HG02981 (cell line): ENCODE measurements around the gene MINDY3.
"Not testable (repeated sequence)": the region's sequence is repeated elsewhere in the genome, so short reads cannot be mapped to it uniquely, and the experiment has no call there.

ENCODE experiments used
- ATAC-seq: cut with Tn5 transposase; IDR thresholded peaks from one replicate; pipeline ENCODE4 v1.9.1; 2021; ENCODE audit warnings: mild to moderate bottlenecking, moderate library complexity; ENCODE audit not compliant: unreplicated experiment

The MINDY3 gene

DNA sequence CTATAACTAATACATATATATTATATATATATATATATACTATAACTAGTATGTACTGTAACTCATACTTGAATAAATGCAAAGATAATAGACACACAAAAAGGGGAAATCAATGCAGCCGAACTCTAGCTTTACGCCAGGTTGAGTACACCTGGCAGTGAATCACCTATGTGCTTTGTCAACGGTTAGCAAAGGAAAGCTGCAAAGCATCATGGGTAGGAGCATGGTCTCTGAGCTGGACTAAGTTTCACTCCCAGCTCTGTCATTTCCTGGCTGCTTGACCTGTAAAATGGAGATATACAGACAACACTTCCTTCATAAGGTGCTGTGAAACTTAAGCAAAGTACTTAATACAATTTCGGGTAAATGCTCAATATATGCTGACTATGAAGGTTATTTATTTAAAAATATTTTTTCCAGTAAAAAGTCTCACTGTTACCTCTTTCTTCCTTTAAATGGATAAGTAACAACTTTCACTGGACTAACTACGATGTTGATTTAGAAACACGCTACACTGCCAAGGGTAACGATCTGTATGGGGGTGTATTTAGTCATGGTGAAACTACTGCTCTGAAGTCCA is 78.8 kb downstream of the MINDY3 start:
- ATAC-seq = no peak

DNA sequence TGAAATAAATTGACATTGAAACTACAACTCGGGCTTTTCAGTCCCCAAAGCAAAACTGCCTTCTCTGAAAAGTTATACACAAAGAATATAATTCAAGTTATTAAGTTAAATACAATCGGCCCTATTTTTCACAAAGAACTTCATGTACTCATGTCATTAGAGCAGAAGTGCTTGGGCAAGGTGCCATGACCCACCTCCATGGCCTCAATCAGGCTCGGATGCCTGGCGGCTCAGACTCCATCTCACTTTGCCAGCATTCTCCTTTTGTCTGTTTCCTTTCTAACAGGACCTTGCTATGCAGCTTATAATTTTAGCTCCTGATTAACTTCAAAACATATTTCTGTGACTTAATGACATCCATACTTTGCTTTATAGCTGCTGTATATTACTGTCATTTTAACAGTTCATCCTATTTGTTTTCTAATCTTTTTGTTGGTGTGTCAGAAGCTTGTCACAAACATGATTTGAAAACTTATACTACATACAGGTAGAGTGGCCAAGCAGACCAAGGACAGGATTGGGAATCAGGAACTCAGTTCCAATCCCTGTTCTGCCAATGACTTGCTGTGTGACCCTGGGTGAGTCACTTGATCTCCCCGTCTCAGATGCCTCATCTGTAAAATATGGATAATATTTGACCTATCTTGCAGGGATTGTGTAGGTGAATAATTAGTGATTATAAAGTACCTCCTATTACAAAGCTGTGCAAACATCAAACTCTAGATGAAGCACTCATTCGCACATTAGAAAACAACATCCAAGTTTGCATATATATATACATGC is 79.8 kb downstream of the MINDY3 start:
- ATAC-seq = no peak

GRCh38 chr10:15775513-15775912 is 84.8 kb downstream of the MINDY3 start:
- ATAC-seq = no peak

- not testable (repeated sequence) for ATAC-seq
These were observed 85.8 kb downstream of the MINDY3 start for GRCh38 chr10:15774534-15774933.

DNA sequence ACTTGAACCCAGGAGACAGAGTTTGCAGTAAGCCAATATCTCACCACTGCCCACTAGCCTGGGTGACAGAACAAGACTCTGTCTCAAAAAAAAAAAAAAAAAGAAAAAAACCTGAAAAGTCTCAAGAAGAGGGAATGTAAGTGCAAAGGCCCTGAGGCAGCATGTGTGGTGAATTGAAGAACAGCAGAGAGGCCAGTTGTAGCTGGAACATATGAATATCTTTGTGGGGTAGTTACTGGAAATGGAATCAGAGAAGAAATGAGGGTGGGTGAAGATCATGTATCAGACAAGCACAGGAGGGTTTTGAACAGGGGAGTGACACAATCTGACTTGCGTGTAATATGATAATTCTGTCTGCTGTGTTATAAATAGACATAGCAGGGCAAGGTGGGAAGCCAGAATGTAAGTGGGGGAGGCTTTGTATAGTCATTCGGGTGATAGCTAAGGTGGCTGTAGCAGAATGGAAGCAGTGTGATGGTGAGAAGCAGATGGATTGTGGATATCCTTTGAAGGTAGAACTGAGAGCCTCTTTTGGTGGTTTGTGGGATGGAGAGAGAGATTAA is 95.3 kb downstream of the MINDY3 start:
- ATAC-seq = no peak

- no peak for ATAC-seq
These were observed 97.3 kb downstream of the MINDY3 start for GRCh38 chr10:15763006-15763405.

GRCh38 chr10:15762239-15762638 is 98.1 kb downstream of the MINDY3 start:
- not testable (repeated sequence) for ATAC-seq

GRCh38 chr10:15761224-15761623 is 99.1 kb downstream of the MINDY3 start:
- not testable (repeated sequence) for ATAC-seq

- no peak for ATAC-seq
These were observed 99.6 kb downstream of the MINDY3 start for GRCh38 chr10:15760681-15761080.

DNA sequence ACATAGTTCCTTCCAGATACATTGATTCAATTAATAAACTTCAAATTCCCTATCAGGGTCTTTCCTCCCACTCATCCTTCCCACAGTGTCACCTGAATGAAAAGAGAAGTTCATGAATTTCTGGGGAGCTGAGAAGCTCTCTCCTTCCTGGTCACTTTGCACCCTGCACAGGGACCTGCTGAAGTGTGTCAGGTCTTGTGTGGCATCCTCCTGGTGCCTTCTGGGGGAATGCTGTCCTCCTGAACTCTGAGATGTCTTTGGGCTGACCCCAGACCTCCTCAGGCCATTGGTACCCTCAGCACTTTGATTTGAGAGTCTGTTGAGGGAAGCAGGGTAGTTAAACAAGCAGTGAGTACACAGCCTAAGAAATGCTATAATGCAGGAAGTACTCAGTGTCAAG is 101.0 kb downstream of the MINDY3 start:
- ATAC-seq = no peak

DNA sequence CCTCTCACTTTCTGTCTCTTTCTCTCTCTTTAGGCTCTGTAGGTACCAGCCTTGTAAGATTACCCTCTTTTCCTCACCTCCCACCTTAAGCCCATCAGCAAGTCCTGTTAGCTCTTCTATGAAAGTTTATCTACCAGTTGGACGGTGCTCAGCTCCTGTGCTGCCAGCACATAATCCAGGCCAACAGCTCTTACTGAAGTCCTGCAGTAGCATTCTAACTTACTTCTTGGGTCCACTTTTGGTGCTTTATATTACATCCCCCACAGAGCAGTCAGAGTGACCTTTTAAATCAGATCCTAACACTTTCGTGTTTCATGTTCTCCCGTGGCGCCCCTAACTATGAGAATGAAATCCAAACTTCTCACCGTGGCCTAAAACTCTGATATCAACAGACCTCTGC is 101.7 kb downstream of the MINDY3 start:
- ATAC-seq = no peak

- no peak for ATAC-seq
These were observed 105.4 kb downstream of the MINDY3 start for GRCh38 chr10:15754937-15755336.

- no peak for ATAC-seq
These were observed 109.3 kb downstream of the MINDY3 start for GRCh38 chr10:15751046-15751445.

GRCh38 chr10:15748126-15748525 is 112.2 kb downstream of the MINDY3 start:
- ATAC-seq = no peak

DNA sequence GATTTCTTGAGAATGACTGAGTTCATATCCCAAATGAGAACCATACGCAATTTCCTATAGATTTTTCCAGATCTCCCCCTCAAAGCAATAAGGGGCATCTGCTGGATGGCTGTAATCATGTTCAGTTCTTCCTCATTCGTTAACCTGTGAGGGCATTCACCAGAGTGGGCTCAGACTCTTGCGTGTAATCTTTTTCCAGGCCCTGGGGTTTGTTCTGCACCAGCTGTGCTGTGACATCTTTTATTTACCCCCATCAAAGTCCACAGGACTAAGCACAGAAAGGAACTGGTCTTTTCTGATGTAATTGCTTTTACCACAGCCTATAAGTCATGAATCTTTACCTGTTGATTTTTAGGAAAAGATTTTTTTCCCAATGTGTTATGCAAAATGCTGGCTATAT is 112.7 kb downstream of the MINDY3 start:
- ATAC-seq = no peak

GRCh38 chr10:15745751-15746150 is 114.6 kb downstream of the MINDY3 start:
- no peak for ATAC-seq

DNA sequence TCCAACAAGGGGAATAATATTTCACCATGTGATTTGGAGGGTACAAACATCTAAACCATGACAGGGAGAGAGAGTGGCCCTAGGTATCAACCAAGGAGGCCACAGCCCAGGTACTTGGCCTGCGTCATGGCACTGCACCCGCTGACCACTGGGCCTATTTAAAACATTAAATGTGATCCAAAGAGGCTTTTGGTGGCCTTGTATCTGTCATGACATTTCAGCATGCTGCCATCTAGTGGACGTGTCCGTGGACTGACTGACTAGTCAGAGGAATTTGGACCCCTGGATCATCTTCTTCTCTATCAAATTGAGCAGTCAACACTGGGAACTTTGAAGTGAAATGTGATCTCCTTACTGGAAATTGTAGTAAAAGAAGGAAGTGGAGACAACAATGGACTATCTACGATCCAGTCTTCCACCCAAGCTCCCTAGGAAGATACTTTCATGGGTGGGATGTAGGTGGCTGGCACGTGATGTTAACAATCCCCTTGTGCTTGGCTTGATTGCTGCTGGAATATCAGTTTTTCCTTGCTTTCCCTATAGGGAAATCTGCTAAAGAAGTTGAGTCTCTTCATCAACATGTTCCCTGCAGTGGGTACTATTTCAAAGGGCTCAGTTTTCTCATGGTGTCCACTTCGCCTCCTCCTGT is 116.0 kb downstream of the MINDY3 start:
- peak; percentile 68 for ATAC-seq

DNA sequence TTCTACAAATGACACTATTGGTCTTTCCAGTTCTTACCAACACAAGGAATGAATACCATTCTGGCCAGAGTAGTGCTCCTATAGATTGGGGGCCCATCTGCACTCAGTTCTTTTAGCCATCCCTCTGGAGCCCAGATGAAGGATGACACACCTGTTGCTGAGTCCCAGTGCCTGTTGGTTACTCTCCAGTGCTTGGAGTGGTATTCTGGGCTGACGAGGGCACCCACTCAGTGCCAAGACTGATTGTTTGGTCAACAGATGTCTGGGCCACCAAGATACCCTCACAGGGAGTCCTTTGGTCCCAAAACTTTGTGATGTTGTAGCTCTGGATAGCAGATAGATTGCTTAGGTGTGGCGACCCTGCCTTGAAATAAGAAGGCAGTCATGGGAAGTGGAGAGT is 116.9 kb downstream of the MINDY3 start:
- ATAC-seq = no peak

- no peak for ATAC-seq
These were observed 117.5 kb downstream of the MINDY3 start for GRCh38 chr10:15742836-15743235.

DNA sequence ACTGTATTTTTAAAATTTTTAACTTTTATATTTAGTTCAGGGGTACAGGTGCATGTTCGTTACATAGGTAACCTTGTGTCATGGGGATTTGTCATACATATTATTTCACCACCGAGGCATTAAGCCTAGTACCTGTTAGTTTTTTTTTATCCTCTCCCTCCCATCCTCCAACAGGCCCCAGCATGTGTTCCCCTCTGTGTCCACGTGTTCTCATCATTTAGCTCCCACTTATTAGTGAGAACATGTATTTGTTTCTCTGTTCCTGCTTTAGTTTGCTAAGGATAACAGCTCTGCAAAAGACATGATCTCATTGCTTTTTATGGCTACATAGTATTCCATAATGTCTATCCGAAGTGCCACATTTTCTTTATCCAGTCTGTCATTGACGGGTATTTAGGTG is 118.2 kb downstream of the MINDY3 start:
- no peak for ATAC-seq

- ATAC-seq = no peak
These were observed 118.7 kb downstream of the MINDY3 start for GRCh38 chr10:15741581-15741980.

DNA sequence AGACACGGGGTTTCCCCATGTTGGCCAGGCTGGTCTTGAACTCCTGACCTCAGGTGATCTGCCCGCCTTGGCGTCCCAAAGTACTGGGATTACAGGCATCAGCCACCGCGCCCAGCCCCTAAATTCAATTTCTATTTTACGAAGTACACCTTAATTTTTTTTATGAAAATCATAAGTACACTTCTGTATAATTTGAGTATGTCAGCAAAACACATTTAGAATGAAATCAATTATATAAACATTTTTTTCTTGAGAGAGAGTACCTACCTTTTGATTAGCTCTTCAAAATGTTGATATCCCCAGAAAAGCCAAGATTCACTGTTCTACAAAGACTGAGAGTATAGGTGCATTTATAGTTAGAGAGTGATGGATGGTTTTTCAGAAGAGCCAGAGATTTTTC is 120.0 kb downstream of the MINDY3 start:
- ATAC-seq = no peak
